Thyroid gland (tissue), 4 donors: ENCODE measurements around the gene JAG1. TPM values are rescaled to one million over a fixed set of nuclear protein-coding genes. Genes with fewer than 3 reads are reported as not detected.

Experiments
- DNase-seq, 2 donors: peaks; one replicate each; pipeline ENCODE4 v3.0.0-alpha.2; 2019
- H3K27ac ChIP-seq, 3 donors: fragments of 200-600 bp; sonication (generic); 1 replicate in 2 of 3; 2 replicates in 1 of 3; pipeline ENCODE4 v1.5.1; 2016 to 2019; ENCODE audit warnings: mild to moderate bottlenecking in 1 of 3, moderate library complexity in 1 of 3
- H3K27me3 ChIP-seq: fragments of 200-600 bp; sonication (generic); one replicate; pipeline ENCODE4 v1.5.1; 2019
- H3K36me3 ChIP-seq, 2 donors: fragments of 200-600 bp; sonication (generic); one replicate each; pipeline ENCODE4 v1.5.1; 2016 to 2019
- H3K4me1 ChIP-seq, 2 donors: fragments of 200-600 bp; sonication (generic); one replicate each; pipeline ENCODE4 v1.5.1; 2017 to 2019
- H3K4me3 ChIP-seq, 3 donors: fragments of 200-600 bp; sonication (generic); replicated peaks in 1 of 3; 1 replicate in 2 of 3; 2 replicates in 1 of 3; pipeline ENCODE4 v1.5.1; 2016; ENCODE audit warnings: mild to moderate bottlenecking in 1 of 3
- H3K9me3 ChIP-seq: fragments of 200-600 bp; sonication (generic); one replicate; pipeline ENCODE4 v1.5.1; 2017
- CTCF ChIP-seq, 6 experiments: fragments of 200-600 bp in 3 of 6; fragments of 450-650 bp in 3 of 6; sonication (generic) in 3 of 6; IDR thresholded peaks; one replicate each; pipeline ENCODE4 v1.5.1; 2016 to 2019; ENCODE audit warnings: antibody characterized with exemption in 6 of 6, mild to moderate bottlenecking in 2 of 6, inconsistent platforms in 1 of 6, moderate library complexity in 1 of 6
- POLR2A ChIP-seq, 2 donors: fragments of 450-650 bp; IDR thresholded peaks; one replicate each; pipeline ENCODE4 v1.6.1; 2017; ENCODE audit warnings: antibody characterized with exemption in 2 of 2, mild to moderate bottlenecking in 2 of 2, moderate library complexity in 1 of 2
- WGBS, 2 donors: methylation state at CpG; one replicate each; pipeline ENCODE4 v1.1.5; 2017; 5-methylcytosine and 5-hydroxymethylcytosine counted together
- intact Hi-C: fragments of 100-400 bp; cut with DNase I; formaldehyde crosslinking; loops from one replicate; pipeline ENCODE4 v1.15.1; 2023
- total RNA-seq, 4 donors: library from RNA; depleted of rRNA; stranded (reverse); fragments of >200 nt; gene quantifications; one replicate each; pipeline ENCODE4 v1.2.3, GENCODE V29; 2016

JAG1 gene
- total RNA-seq, 4 donors from 2014 or later: 41.2 to 67.9 (median 46.2) TPM

DNA sequence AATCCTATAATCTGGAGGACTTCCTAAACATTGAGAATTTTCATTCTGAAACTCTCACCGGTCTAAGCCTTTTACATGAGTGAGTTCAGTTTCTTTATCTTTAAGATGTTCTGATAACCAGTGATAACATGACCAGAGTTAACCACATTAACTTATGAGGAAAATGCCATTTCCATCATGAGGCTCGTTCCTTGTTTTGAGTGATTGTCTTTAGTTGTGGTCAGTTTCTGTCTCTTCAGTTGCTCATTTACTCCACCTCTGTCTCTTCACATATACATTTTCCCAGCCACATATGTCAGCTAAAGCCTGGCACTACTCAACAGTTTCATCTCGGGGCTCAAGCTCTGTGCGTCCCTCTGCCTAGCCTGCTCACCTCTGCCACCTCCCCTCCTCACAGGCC lies 70.4 kb downstream of the JAG1 start:
- Histone ChIP-seq H3K4me3 (no peak overlapping the region), H3K27ac (peak overlapping the region in 2 of 3 donors; percentile 74 to 77), H3K36me3 (no peaks in the 10 kb centered on the region), H3K27me3 (no peaks in the 10 kb centered on the region), H3K4me1 (peaks cover 3 to 16% of the 10 kb centered on the region in 2 donors), H3K9me3 (no peaks in the 10 kb centered on the region)
- WGBS, 2 donors: 92 to 94% methylated on average over 4 of the region's 4 CpGs
- intact Hi-C loops: no loop called here
- no peak for TF ChIP-seq POLR2A (IDR thresholded peaks at IDR 0.05)
- DNase-seq: no peak

GRCh38 chr20:10602221-10602871 lies 71.5 kb downstream of the JAG1 start:
- H3K27ac ChIP-seq: peak overlapping the region in 1 of 3 donors; percentile 13
- WGBS, 2 donors: 77 to 83% methylated on average over 4 of the region's 4 CpGs
- TF ChIP-seq POLR2A (IDR thresholded peaks at IDR 0.05) (no peak), CTCF (IDR thresholded peaks at IDR 0.05) (no peak)
- H3K4me3 ChIP-seq: no peak overlapping the region
- H3K4me1 ChIP-seq: peaks cover 3 to 16% of the 10 kb centered on the region in 2 donors
- H3K27me3 ChIP-seq: no peaks in the 10 kb centered on the region
- H3K9me3 ChIP-seq: no peaks in the 10 kb centered on the region
- DNase-seq: no peak
- intact Hi-C loops: no loop called here
- no peaks in the 10 kb centered on the region for H3K36me3 ChIP-seq

DNA sequence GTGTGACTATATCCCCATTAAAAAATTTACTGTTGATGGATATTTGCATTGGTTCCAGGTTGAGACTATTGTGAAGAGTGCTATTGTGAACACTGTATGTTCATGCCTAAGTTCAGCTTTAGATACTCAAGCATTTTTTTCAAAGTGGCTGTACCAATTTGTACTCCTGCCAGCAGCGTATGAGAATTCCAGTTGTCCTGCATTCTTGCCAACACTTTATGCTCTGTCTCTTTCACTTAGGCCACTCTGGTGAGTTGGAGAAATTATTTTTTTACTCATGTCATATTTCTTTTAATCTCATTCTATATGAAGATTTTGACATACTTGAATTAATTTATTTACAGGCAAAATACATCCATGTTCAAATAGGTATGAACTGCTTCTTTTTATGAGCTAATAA lies 76.2 kb downstream of the JAG1 start:
- 46 to 93% methylated on average over 1 of the region's 1 CpG for WGBS, 2 donors
- H3K4me3 ChIP-seq: no peak overlapping the region
- no peaks in the 10 kb centered on the region for H3K27me3 ChIP-seq
- TF ChIP-seq POLR2A (IDR thresholded peaks at IDR 0.05) (no peak), CTCF (IDR thresholded peaks at IDR 0.05) (no peak)
- H3K36me3 ChIP-seq: no peaks in the 10 kb centered on the region
- intact Hi-C loops: no loop called here
- no peaks in the 10 kb centered on the region for H3K9me3 ChIP-seq
- no peak for DNase-seq
- H3K4me1 ChIP-seq: peaks cover 8 to 19% of the 10 kb centered on the region in 2 donors
- H3K27ac ChIP-seq: no peak overlapping the region

- Histone ChIP-seq H3K4me1 (peaks cover 13 to 26% of the 10 kb centered on the region in 2 donors), H3K4me3 (no peak overlapping the region), H3K9me3 (no peaks in the 10 kb centered on the region), H3K36me3 (no peaks in the 10 kb centered on the region), H3K27ac (peak overlapping the region in 1 of 3 donors; percentile 34), H3K27me3 (no peaks in the 10 kb centered on the region)
- TF ChIP-seq CTCF (IDR thresholded peaks at IDR 0.05) (no peak), POLR2A (IDR thresholded peaks at IDR 0.05) (no peak)
- intact Hi-C loops: no loop called here
- WGBS, 2 donors: 72 to 93% methylated on average over 4 of the region's 4 CpGs
- DNase-seq: no peak
Measured at GRCh38 chr20:10596710-10597121, 77.1 kb downstream of the JAG1 start.

DNA sequence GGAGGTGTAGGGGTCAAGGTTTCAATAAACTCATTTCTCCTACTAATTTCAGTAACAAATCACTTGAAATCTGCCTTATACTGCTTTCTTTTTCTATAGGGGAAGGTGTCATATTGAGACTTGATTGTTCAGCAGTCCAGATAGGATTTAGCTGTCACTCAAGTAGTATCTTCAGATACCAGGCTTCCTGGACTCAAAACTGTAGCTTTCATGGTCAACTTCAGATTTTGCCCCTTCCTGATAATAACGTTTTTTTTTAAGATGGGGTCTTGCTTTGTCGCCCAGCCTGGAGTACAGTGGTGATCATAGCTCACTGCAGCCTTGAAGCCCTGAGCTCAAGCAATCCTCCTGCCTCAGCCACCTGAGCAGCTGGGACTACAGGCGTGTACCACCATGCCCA lies 77.8 kb downstream of the JAG1 start:
- H3K27ac ChIP-seq: peak overlapping the region in 2 of 3 donors; percentile 15 to 34
- DNase-seq: no peak
- intact Hi-C loops: no loop called here
- no peak overlapping the region for H3K4me3 ChIP-seq
- H3K4me1 ChIP-seq: peaks cover 20 to 34% of the 10 kb centered on the region in 2 donors
- no peaks in the 10 kb centered on the region for H3K27me3 ChIP-seq
- WGBS, 2 donors: 82 to 90% methylated on average over 3 of the region's 3 CpGs
- no peaks in the 10 kb centered on the region for H3K9me3 ChIP-seq
- TF ChIP-seq POLR2A (IDR thresholded peaks at IDR 0.05) (no peak), CTCF (IDR thresholded peaks at IDR 0.05) (no peak)
- H3K36me3 ChIP-seq: no peaks in the 10 kb centered on the region
